Stimulated activated CD8-positive, alpha-beta memory T cell treated with anti-CD3 and anti-CD28 coated beads, Interleukin-15, amount 100 ng/mL, for 4 hours (primary cell): ENCODE measurements around the gene GRAP.
"Not testable (repeated sequence)": the region's sequence is repeated elsewhere in the genome, so short reads cannot be mapped to it uniquely, and the experiment has no call there.

ENCODE experiments used
- DNase-seq, 2 donors: peaks; one replicate each; pipeline ENCODE4 v3.0.0-alpha.2; 2020; ENCODE audit warnings: low read depth in 2 of 2

The GRAP gene

GRCh38 chr17:19042369-19042768 lies 4.4 kb downstream of the GRAP start:
- DNase-seq, result not testable (repeated sequence)

- not testable (repeated sequence) for DNase-seq
These were observed 4.9 kb downstream of the GRAP start for GRCh38 chr17:19041871-19042270.

GRCh38 chr17:19040350-19040749 lies 6.4 kb downstream of the GRAP start:
- not testable (repeated sequence) for DNase-seq

GRCh38 chr17:19038730-19039129 lies 8.0 kb downstream of the GRAP start:
- not testable (repeated sequence) for DNase-seq

GRCh38 chr17:19038007-19038406 lies 8.8 kb downstream of the GRAP start:
- DNase-seq, result not testable (repeated sequence)

- not testable (repeated sequence) for DNase-seq
These were observed 9.2 kb downstream of the GRAP start for GRCh38 chr17:19037547-19037946.

- DNase-seq, result not testable (repeated sequence)
These were observed 10.6 kb downstream of the GRAP start for GRCh38 chr17:19036186-19036585.

- DNase-seq, result not testable (repeated sequence)
These were observed 14.3 kb downstream of the GRAP start for GRCh38 chr17:19032377-19032988.

- DNase-seq, result not testable (repeated sequence)
These were observed 15.0 kb downstream of the GRAP start for GRCh38 chr17:19031729-19032128.

- not testable (repeated sequence) for DNase-seq
These were observed 15.8 kb downstream of the GRAP start for GRCh38 chr17:19030771-19031449.

GRCh38 chr17:19029740-19030139 lies 17.0 kb downstream of the GRAP start:
- DNase-seq, result not testable (repeated sequence)

GRCh38 chr17:19028671-19029070 lies 18.1 kb downstream of the GRAP start:
- not testable (repeated sequence) for DNase-seq

GRCh38 chr17:19024101-19025078 lies 22.4 kb downstream of the GRAP start:
- DNase-seq, result no peak

GRCh38 chr17:19023209-19023999 lies 23.4 kb downstream of the GRAP start:
- DNase-seq, result no peak

GRCh38 chr17:19022747-19023146 lies 24.0 kb downstream of the GRAP start:
- DNase-seq, result no peak

GRCh38 chr17:19022128-19022527 lies 24.6 kb downstream of the GRAP start:
- no peak for DNase-seq

- no peak for DNase-seq
These were observed 25.1 kb downstream of the GRAP start for GRCh38 chr17:19021622-19022083.

- not testable (repeated sequence) for DNase-seq
These were observed 25.6 kb downstream of the GRAP start for GRCh38 chr17:19021011-19021621.

GRCh38 chr17:19020016-19020415 lies 26.7 kb downstream of the GRAP start:
- no peak for DNase-seq

- no peak for DNase-seq
These were observed 27.5 kb downstream of the GRAP start for GRCh38 chr17:19019041-19019941.
